ENCODE data around the gene KCNG4. TPM values are rescaled to one million over a fixed set of nuclear protein-coding genes. Genes with fewer than 3 reads are reported as not detected.

Gene KCNG4, protein sequence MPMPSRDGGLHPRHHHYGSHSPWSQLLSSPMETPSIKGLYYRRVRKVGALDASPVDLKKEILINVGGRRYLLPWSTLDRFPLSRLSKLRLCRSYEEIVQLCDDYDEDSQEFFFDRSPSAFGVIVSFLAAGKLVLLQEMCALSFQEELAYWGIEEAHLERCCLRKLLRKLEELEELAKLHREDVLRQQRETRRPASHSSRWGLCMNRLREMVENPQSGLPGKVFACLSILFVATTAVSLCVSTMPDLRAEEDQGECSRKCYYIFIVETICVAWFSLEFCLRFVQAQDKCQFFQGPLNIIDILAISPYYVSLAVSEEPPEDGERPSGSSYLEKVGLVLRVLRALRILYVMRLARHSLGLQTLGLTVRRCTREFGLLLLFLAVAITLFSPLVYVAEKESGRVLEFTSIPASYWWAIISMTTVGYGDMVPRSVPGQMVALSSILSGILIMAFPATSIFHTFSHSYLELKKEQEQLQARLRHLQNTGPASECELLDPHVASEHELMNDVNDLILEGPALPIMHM
- not detected in 5 replicates for total RNA-seq (2022; extraction: Qiagen RNA extraction; ENCODE audit: low read depth)

DNA sequence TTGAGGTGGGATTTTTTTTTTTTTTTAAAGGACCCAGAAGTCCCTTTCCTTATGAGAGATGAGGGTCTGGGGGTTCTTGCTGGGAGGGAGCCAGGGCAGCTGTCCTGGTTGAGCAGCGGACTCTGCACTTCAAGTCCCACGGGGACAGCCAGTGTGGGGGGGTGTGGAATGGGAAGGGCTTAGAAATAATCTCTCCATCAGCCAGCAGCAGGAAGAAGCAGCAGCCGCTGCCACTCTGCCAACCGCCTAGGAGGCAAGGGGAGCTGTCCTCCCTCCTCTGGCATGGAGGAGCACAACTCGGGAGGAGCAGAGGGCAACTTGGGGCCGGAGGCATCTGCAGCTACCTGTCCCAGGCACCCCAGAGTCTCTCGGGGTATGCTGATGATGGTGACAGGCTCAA is at the start of gene KCNG4:
KCNG4 (minus strand) TSS at position 104 of the 400 bp plus-strand sequence. CDS start 2,527 bp downstream, outside the sequence.

GRCh38 chr16:84190731-84191388 is 49.0 kb downstream of the KCNG4 start, which contains the start of gene ADAD2:
ADAD2 (plus strand) TSS chr16:84191157; CDS start chr16:84191231, 74 bp downstream.

GRCh38 chr16:84186685-84187437 is 53.0 kb downstream of the KCNG4 start, which contains the start of gene TAF1C:
TAF1C (minus strand) TSS chr16:84187057; CDS start chr16:84184988, 2,069 bp downstream.

Other genes starting within 250 kb of the KCNG4 start
- not detected in 5 replicates for gene SLC38A8, start 197.2 kb downstream of the KCNG4 start, total RNA-seq (2022; extraction: Qiagen RNA extraction; ENCODE audit: low read depth)
- gene MBTPS1, start 123.1 kb downstream of the KCNG4 start, total RNA-seq (2022; extraction: Qiagen RNA extraction; ENCODE audit: low read depth) = 36.9 to 45.0 TPM (median 43.4 TPM) in 5 replicates
- gene HSDL1, start 94.8 kb downstream of the KCNG4 start, total RNA-seq (2022; extraction: Qiagen RNA extraction; ENCODE audit: low read depth) = 16.7 to 20.9 TPM (median 17.6 TPM) in 5 replicates
- 0.17 to 0.50 TPM (median 0.35 TPM) in 5 replicates for gene DNAAF1, start 94.7 kb downstream of the KCNG4 start, total RNA-seq (2022; extraction: Qiagen RNA extraction; ENCODE audit: low read depth)
- gene TAF1C, start 53.0 kb downstream of the KCNG4 start, total RNA-seq (2022; extraction: Qiagen RNA extraction; ENCODE audit: low read depth) = 21.7 to 30.5 TPM (median 26.3 TPM) in 5 replicates
- not detected in 5 replicates for gene ADAD2, start 48.9 kb downstream of the KCNG4 start, total RNA-seq (2022; extraction: Qiagen RNA extraction; ENCODE audit: low read depth)
- gene WFDC1, start 54.9 kb upstream of the KCNG4 start, total RNA-seq (2022; extraction: Qiagen RNA extraction; ENCODE audit: low read depth) = not detected in 5 replicates
- 0.08 to 0.17 TPM (median 0.09 TPM) in 3 of 5 replicates, not detected in the others for gene ATP2C2, start 128.5 kb upstream of the KCNG4 start, total RNA-seq (2022; extraction: Qiagen RNA extraction; ENCODE audit: low read depth)